ENCODE results near the gene CIROP.
A peak's percentile ranks its signal among the peaks of the same experiment; 100 is the strongest.

Gene CIROP

GRCh38 chr14:23093104-23093503 is 11.7 kb downstream of the CIROP start:
- no peak for DNase-seq

GRCh38 chr14:23091294-23092225 is 13.2 kb downstream of the CIROP start:
- no peak for DNase-seq

GRCh38 chr14:23090254-23090636 is 14.5 kb downstream of the CIROP start:
- no peak for DNase-seq

DNA sequence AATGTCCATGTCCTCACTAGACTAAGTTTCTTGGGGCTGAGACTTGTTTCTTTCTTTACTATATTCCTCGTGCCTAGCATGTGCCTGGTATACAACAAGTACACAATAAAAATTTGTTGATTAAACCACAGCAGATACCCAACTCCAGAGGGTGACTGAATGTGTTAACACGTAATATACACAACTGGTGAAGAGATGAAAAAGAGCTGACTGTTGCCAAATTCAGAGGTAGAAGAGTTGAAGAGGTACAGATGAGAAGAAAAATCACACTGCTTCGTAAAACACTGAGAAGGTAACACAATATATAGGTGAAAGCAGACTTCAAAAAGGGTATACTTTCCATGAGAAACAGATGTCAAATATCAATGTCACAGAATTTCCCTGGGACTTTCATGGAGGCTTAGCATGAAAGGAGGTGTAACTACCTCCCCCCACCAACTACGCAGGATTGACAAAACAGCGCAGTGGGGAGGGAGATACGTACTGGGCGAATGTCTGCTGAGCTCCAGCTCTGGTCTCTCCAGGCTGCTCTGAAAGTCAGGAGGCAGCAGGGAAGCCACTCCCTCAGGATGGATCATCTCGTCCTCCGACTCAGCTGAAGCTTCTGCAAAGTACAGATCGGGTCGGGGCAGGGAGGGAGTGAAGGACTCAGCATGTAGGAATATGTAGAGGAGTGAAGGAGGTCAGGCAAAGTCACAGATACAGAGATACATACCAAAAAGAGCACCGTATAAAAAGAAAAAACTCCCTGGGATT is 15.1 kb downstream of the CIROP start:
- DNase-seq, result no peak

- no peak for DNase-seq
These were observed 18.2 kb downstream of the CIROP start for GRCh38 chr14:23086565-23086964.

DNA sequence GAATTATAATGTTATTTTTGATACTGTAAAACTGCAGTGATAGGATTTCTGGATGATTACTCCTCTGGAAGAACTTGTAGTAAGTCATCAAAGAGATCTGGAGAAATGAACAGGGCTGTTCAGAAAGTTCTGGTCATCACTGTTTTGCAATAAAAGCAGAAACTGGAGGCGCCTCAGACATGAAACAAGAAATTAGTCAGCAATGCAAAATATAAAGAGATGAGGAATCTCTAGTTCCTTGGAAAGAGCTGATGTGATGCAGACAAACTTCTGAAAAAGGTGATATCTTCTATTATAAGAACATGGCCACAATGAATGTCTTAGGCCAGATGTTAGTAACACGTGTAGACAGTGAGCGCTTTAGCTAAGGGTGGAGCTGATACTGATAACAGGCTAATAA is 19.3 kb downstream of the CIROP start:
- peak; percentile 47 to 83 (median 67) for DNase-seq

DNA sequence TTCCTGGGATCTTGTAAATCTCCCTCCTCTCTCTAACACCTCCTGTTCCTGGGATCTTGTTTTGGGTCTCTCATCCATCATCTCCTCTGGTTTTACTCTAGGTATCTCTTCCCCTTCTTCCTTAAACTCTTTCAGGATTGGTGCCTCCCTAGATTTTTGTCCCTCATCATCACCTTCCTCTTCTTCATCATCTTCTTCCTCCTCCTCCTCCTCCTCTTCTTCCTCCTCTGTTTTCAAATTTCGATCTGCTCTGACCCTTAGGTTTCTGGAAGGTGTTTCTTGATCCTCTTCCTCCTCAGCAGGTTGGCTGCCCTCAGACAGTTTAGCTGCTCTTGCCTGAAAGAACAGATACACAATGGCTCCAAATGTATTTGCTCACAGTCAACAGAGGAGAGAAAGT is 24.3 kb downstream of the CIROP start:
- no peak for DNase-seq

DNA sequence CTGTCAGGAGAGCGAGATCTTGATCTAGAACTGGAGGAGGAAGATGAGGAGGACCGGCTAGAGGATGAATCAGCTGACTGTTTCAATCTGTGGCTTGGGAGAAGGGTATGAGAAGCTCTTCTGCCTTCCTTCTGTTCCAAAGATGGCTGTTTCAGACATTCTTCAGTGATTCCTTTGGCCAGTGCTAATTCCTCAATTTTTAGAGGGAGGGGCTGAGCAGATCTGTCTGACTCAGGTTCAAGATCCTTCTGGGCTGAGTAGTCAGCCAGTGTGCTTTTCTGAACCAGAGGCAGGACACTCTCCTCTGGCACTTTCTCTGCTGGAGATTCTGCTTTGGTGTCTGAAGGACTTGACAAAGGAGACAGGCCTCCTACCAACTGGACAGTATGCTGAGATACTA is 25.1 kb downstream of the CIROP start:
- DNase-seq, result peak in 2 of 4 experiments; percentile 38 to 41

DNA sequence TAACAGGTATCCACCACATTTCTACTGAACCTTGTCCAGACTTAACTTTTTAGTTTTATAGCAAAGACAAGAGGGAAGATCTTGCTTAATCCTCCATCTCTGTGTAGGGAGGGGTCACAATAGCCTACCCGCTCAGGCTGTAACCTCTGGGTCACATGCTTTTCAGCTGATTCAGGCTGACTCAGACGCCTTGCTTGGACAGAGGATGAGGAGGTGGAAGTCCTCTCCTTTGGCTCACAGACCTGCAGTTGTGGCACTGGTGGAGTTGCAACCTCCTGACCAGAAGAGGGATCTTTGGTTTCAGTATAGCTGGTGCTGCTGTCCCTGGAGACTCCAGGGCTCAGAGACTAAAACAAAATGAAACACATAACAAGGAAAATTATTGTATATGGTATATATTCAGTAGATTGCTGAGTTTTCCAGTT is 26.1 kb downstream of the CIROP start:
- DNase-seq, result peak; percentile 89 to 97 (median 94)

- no peak for DNase-seq
These were observed 26.8 kb downstream of the CIROP start for GRCh38 chr14:23077962-23078361.

DNA sequence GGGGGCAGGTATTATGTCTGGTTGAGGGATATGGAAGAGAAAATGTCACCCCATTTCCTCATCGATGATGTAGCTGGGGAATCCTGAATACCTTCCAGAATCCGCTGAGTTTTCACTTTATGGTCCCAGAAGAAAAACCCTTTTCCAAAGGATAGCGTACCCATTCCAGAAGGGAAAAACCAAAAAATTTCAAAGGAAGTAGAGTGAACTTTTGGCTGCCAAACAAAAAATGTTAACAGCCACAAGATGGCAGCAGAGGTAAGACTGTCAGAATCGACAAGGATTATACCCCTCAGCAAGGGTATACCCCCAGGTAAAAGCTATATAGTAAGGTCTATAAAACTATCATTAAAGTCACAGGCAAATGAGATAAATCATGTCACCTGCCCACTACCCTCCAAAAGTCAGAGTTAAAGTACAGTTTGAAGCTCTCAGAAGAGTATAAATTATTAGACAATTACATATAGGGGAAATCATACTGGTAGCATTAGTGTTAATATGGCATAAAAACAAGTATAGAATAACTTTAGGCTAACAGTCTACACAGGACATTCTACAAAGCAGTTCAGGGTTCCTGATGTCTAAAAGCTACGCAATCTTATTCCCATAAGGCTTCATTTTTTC is 27.9 kb downstream of the CIROP start:
- peak; percentile 59 to 67 (median 64) for DNase-seq

- no peak for DNase-seq
These were observed 29.9 kb downstream of the CIROP start for GRCh38 chr14:23074906-23075305.

- DNase-seq, result no peak
These were observed 32.8 kb downstream of the CIROP start for GRCh38 chr14:23071921-23072539.

- peak; percentile 80 to 91 (median 86) for DNase-seq
These were observed 33.4 kb downstream of the CIROP start for GRCh38 chr14:23071244-23071920.

- peak in 1 of 4 experiments; percentile 14 for DNase-seq
These were observed 34.3 kb downstream of the CIROP start for GRCh38 chr14:23070262-23071129.

GRCh38 chr14:23069413-23069806 is 35.4 kb downstream of the CIROP start:
- peak in 3 of 4 experiments; percentile 36 to 47 (median 40) for DNase-seq

DNA sequence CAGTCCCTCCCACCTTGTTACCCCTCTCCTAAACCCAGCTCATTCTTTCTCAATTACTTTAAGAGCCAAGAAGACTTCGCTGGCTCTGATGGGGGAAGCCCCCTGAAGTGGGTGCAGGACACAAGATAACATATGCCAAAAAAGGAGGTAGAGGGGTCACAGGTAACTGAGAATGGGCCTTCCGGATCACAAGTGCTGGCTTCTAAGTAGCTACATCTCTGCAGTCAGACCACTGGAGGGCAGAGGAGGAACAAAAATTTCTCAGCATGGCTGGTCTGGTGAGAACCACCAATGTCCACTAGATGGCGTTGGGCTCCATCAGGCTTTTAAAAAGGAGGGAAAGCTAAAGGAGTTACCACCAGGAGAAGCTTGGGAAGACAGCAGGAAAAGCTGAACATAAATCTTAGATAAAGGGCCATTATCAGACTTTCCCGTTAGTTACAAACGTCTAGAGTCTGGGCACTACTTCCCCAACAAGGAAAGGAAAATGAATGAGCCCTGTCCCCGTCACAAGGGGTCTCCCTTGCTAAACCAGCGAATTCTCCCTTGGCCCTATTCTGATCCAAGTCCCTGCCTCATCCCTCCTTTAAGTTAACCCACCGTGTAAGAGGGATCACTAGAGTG is 35.9 kb downstream of the CIROP start:
- DNase-seq, result peak; percentile 89 to 92 (median 91)

DNA sequence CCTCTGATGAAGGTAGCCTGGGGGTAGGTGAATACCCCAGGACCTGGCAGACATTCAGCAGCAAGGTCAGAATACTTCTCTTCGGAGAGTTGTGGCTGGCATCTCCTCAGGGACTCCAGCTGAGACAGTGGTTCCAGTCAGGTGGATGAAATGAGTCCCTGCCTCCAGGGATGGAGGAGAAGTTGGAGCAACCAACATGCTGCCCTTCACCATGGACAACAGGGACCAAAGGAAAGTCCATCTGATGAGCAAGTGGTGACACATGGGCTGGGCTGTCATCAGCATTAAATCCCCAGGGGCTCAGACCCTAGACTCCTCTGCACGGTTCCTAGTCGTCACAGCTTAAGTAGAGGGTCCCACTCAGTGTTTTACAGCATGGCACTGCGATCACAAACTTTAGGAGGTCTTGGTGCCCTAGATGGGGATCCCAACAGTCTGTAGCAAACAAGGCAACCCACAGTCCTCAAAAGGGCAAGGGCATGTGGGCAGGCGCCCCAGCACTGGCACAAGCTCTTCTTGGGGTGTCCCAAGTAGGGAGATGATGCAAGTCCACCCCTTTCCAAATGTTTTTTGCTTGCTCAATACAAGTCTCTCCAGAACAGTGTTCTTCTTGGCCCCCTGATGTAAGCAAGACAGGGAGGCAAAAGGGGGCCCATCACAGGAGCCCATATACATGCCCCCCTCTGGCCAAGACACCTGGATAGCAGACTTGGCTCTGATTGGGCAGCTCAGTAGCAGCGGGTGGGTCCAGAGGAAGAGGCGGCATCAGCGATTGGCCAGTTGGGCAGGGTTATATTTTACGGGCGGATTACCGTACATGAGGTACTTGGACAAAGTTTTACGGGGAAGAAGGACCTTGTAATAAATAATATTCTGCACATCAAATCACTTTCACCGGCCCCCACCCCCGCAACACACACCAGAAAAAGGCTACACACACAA is 36.7 kb downstream of the CIROP start:
- no peak for DNase-seq

All from suppressor macrophage (primary cell).